Stimulated activated CD8-positive, alpha-beta memory T cell treated with anti-CD3 and anti-CD28 coated beads, Interleukin-15, amount 100 ng/mL, for 1 hour (primary cell): Measurements from ENCODE around the gene GALNTL6.

ENCODE experiments used
- DNase-seq: peaks from one replicate; pipeline ENCODE4 v3.0.0-alpha.2; 2020; ENCODE audit warnings: low read depth

GALNTL6 gene

DNA sequence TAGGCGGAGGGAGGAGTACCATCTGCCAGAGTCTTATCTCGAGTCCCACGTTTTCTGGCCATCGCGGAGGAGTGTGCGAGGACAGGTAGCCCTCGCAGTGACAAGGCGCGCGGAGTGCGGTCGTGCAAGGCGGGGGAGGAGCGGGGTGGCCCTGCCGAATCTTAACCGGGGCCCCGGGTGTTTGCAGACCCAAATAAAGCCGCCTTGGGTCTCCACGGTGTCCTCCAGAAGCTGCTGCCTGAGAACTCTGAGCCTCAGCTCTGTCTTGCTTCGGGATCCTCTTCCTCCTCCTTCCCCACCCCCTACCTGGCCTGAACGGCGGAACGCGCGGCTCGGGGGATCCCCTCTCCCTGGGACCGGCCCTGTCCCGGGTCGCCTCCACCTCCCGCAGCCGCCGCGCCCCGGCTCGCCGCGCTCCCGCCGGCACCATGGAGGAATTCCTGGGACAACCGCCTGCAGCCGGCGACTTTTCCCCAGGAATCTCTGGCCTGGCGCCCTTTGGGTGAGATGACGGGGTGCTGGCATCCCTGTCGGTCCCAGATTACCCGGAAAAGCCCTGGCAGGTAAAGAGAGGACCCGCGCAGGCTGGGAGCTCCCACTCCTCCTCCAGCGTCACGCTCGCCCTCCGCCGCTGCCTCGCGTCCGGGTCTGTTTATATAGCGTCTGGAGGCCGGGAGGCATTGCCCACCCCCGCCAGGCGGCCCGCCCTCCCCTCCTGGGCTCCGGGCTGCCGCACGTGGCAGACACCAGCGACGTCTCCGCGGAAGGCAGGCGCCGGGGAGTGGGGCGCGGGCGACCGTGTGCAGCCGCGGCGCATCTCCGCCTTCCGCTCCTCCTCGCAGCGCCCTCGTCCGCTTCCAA, at the start of gene GALNTL6:
Gene GALNTL6 (plus strand): TSS at position 740 of the 861 bp plus-strand sequence.
- no peak for DNase-seq

DNA sequence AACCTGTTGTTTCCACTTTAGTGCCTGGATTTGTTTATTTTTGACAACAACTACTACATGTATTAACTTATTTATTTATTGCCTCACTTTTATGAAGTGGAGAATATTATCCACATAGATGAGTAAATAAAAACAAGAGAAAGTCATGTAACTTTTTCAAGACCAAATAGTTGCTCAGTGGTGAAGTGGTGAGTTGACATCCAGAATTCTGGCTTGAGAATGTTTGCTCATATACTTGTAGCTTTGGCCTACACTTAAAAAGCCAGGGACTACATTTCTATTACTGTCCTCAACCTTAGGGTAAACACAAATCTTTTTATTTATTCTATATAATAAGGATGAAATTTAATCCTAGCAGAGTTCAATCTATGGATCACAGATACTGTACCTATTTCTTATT, 47.7 kb upstream of the GALNTL6 start:
- DNase-seq, result no peak

DNA sequence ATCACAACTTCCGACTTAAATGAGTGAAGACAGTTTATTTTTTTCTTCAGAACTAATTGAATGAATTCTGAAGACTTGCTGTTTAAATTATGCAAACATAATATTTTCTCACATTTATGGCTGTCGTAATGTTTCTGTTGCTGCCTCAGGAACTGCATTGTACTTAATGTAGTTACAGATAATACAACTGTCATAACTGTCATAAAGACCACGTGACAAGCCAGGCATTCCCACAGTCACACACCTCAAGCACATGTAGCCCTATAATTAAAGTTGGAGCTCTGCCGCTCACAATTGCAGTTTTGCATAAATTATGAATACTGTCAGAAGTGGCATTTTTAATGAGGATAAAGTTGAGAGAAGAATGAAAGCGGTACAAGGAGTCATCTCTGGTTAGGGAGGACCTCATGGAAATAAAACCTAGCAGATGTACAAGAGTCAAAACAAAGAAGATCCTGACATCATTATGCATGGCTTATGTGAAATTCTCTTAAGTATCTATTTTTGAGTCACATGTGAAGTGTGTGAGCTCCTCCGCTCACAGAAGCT, 38.5 kb upstream of the GALNTL6 start:
- DNase-seq, result no peak

DNA sequence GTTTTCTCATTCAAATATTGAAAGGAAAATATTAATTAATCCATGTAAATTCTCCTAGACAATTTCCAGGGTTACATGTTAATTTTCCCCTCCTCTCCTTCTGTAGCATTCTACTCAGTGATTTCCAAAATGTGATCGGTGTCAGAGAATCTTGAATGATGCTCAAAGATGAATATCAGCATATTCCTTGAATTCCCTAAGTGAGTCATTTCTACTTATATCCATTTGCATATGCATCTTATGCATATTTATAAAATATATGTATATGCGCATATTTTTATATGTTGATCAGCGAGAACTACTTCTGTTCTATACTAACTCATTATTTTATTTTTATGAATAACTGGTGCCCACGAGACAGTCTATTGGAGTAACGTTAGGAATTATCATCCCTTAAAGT, 33.9 kb upstream of the GALNTL6 start:
- DNase-seq, result no peak

DNA sequence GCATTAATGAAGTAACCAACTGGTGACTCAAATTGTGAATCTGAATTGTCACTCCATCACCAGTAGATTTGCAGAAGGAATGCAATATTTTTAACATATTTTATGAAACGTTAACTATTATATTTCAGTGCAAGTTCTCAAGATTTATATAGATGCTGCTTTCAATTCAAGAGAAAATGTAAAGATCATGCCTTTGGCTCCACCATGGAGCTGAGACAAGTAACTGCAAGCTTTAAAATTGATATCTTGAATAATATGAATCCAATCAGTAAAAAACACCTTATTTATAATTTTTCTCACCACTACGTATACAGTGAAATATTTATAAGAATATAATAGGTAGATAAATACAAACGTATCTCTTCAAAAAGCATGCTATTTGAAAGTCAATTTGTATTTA, 27.8 kb upstream of the GALNTL6 start:
- DNase-seq, result no peak

DNA sequence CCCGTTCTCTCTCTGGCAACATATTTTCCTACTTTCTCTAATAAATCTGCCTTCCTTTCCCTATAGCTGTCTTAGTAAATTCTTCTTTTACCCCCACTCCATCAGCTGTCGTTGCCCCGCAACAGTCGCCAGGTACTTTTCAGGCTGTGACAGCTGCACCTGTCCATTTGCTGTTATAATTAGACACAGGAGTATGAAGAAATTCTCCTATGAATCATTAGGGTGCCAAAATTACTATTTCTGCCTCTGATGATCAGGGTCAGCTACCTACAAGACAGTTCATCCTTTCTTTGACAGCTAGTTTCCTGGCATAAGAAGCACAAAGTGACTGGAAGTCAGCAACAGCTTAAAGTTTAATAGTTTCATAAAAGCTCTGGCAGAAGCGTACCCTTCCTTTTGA, 19.5 kb upstream of the GALNTL6 start:
- DNase-seq, result no peak

DNA sequence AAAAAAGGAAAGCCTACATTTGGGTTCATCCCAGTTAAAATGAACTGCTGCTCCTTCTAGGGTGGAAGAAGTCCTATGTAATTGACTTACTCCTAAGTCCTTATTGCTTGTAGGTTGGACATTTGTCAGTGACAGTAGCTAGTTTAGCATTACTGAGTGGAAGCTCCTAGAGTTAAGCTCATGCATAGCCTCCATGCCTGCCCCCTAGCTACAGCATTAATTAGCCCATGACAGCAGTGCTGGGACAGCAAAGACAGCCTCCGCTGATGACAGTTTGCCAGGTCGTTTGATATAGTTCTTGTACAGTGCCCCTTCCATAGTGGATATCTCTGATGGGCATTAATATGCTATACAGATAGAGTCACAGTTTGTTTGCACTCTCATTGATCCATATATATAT, 18.7 kb upstream of the GALNTL6 start:
- DNase-seq, result no peak

DNA sequence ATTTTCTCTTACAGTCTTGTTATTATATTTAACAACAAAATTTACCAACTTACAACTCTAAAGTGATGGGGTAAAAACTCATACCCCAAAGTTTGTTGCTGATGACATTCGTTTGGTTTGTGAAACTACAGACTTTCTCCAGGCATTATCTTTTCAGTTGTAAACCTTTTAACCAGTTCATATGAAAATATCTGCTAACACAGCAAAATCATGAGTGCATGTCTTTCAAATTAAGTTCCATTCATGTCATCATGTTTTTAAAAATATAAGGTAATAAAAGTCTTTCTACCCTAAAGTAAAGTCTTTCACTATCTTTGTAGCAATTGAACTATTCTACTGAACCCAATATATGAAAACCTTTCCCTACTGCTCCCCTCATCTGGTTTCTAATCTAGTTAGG, 3.4 kb upstream of the GALNTL6 start:
- DNase-seq, result no peak

DNA sequence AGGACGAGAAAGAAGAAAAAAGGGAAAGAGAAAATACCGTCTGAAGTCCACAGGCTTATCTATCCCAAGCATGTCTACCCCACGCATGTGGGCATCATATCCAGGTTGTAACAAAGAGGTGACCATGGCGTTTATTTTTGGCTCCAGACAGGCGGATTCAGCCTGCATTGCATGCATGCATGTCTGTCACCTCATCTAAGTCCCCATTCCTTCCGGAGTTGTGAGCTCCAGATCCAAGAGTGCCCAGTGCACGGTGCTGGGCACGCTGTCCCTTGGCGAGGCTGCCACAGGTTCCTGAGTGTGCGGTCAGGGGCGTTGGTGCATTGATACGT, 905 bp upstream of the GALNTL6 start:
- DNase-seq, result no peak

DNA sequence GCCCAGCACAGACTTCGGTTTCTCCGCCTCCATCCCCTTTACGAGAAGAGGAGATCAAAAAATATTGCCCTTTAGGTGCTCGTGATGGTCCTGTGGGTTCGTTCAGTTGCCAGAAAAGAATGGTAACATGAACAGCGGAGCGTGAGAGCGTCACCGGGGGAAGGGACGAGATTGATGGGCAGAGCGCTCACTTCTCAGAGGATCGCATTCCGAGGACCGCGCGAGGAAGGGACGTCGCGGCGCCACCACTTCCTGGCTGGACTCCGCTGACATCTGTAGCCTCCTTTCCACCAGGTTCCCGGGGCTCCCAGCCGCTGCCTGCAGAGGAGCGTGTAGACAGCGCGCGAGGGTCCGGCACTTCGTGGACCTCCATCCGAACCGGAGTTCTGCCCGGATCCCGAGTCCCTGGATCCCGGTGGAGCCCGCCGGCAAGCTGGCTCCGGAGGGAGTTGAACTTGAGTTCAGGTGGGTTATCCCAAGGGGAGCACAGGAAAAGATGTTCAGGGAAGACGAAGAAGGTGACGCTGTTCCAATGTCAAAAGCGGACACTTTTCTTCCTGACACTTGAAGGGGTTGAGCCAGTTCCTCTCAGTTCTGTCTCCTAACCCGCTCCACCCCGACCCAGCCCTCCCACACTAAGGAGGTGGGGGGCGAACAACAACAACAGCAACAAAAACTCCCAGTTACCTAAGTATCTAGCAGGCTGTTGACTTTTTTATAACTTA, 484 bp downstream of the GALNTL6 start:
- DNase-seq, result no peak

DNA sequence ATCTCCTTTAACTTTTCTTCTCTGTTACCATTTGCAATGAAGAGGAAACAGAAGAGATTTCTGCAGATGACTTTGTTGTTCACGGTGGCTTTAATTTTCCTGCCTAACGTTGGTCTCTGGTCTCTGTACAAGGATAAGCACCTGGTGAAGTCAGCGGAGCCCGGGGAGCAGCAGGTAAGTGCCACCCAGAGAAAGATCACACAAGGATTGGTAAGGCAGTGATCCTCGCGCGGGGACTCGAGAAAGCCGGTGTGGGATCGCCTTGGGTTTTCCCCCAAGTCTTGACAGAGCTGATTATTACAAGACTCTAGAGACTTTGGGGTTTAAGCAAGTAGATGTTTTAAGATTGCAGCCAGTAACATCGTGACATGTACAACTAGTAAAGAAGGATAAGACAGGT, 1.3 kb downstream of the GALNTL6 start:
- DNase-seq, result no peak

DNA sequence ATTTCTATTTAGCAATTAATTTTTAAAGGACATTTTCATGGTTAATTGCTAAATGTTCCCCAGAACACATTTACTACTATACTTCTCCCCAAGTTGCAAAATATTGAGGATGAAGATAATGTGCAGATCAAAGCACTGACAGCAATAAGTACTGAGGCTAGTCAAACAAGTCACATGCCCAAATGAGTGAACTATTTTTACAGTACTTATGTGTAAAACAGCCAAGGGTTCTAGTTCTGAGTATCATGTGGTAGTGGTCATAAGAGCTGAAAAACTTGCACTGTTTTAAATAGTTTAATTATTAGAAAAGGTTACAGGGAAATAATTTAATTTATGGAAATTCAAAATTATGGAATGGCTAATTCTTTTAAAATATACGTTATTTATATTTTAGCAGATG, 3.8 kb downstream of the GALNTL6 start:
- DNase-seq, result no peak

DNA sequence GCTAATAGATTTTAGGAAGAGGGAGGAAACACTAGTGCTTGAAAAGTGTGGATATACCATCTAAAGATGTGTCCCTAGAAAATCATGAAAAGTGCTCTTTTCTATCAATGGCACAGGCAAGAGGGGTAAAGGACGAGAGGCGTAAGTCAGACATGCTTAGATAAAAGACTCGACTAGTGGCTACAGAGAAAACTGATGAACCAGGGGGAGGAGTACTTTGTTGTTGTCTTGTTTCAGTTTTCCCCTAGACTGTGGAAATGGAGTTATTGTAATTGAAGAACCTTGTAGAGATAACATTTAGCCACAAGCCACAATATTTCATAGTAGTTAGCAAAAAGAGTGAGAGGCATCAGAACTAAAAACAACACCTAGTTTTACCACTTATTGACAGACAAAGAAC, 21.4 kb downstream of the GALNTL6 start:
- DNase-seq, result no peak

DNA sequence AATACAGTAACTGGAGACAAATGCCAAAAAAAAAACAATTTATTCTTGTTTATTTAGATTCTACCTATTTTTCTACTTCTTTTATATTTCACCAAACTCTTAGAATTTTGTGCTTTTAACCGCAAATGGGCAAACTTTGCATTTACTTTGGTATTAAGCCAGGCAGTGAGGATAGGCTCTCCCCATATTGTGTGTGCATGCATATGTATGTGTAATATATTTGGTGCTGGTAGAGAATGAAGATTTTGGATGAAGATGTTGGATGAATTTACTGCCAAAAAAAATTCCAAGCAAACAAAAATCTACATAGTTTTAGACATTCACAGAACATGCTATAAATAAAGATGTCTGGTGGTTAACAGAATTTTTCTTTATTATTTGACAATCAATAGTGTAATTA, 30.3 kb downstream of the GALNTL6 start:
- DNase-seq, result no peak

DNA sequence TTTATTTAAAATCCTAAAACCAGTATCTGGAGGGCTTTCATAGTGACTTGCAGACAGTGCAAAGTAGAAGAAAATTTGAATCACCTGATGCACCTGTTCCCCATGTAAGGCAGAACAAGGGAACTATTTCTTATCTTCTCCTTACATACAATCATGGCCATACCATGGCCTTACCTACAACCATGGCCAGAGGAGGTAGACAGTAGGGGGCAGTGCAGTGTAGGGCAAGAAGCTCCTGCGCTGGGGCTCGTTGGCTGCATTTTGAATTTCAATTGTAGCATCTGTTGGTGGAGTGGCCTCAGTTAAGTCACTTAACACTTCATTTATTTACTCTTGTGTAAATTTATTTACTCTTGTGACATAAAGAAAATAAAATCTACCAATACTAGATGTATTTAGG, 33.0 kb downstream of the GALNTL6 start:
- DNase-seq, result no peak

DNA sequence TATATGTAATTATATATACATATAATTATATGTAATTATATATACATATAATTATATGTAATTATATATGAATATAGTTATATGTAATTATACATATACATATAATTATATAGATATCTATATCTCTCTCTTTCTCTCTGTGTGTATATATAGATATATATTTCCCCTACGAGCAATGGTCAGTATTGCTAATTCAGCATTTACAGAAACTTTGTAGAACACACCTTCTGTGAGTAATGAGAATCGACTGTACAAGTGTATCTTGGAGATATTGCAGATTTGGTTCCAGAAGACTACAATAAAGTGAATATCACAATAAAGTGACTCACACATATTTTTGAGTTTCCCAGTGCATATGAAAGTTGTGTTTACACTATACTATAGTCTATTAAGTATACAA, 33.7 kb downstream of the GALNTL6 start:
- DNase-seq, result no peak

DNA sequence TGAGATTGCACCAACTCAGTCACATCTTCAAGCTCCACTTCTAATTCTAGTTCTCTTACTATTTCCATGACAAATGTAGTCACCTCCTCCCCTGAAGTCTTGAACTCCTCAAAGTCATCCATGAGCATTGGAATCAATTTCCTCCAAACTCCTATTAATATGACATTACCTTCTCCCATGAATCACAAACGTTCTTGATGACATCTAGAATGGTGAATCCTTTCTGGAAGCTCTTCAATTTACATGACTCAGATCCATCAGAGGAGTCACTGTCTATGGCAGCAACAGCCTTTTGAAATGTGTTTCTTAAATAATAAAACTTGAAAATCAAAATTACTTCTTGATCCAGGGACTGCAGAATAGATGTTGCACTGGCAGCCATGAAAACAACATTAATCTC, 34.5 kb downstream of the GALNTL6 start:
- no peak for DNase-seq

DNA sequence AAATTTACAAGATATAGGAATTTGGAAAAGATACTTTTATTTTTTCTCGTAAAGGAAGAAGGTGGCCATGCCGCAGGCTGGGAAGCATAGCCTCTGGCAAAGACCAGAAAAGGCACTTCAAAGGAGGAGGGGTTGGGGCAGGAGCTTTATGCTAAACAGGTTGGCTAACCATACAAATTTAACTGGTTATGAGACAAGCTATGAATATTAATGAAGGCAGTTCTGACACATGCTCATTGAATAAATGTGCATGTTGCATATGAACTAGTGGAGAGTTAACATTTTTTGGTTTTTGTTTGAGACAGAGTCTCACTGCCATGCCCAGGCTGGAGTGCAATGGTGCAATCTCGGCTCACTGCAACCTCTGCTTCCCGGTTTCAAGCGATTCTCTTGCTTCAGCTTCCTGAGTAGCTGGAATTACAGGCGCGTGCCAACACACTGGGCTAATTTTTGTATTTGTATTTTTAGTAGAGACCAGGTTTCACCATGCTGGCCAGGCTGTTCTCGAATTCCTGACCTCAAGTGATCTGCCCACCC, 36.5 kb downstream of the GALNTL6 start:
- no peak for DNase-seq

DNA sequence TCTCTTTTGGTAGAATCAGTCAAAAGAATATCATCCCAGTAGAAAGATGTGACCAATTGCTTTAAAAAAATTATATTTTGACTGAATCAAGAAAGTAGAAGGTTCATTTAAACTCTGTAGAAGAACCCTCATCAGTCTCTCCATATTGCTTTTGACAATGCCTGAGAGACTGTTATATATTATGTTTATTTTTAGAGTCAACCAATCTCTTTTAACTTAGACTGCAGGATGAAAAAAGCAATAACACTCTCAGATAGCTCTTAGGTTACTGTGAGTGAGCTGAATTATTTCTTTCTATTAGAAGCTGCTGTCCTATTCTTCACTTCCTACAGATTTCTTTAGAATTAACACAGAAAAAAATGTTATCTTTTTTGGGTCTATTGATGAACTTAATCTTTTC, 38.1 kb downstream of the GALNTL6 start:
- no peak for DNase-seq

DNA sequence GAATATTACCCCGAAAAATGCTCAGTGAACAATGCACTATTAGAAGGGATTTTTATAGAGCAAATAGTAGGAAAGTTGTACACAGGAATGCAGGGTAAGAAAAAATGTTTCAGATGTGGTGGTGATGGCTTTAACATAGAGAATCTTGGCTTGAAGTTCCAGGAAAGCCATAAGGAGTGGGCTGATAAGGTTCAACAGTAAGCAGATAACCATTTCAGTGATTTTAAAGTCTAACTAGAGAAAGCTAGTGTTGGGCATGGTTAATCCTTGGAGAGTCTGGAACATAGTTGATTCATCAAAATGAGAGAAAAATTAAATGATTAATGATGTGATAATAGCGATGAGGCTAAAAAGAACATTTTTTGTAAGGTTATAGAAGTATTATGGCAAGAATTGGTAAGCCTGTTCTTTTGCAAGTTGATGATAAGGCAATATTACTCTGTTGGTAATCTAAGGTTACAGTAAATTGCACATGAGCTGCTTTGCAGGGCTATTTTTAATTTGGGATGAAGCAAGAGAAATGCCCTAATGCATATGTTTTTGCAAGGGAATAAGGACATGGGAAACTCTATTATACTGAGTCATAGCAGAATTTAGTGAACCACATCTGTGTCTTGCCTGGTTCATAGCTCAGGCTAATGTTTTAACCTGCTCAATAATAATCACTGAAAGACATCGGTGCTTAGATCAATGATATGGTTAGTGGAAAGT, 44.3 kb downstream of the GALNTL6 start:
- no peak for DNase-seq

DNA sequence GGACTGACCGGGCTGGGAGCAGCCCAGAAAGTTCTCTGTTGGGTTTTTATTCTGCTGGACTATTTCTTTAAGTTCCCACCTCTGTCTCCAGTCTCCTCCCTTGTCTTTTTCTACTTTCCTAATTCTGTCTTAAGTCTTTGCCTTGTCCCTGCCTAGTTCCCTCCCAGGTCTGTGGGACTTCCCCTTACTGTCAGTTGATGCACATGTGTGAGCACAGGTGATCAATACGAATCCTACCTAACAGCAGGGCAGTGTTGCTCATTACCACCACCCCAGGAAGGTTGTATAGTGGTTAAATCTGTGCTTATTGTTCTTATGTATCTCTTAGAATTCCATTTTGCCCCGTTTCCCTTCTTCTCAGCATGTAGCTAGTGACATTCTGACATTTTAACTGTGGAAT, 62.1 kb downstream of the GALNTL6 start:
- no peak for DNase-seq

DNA sequence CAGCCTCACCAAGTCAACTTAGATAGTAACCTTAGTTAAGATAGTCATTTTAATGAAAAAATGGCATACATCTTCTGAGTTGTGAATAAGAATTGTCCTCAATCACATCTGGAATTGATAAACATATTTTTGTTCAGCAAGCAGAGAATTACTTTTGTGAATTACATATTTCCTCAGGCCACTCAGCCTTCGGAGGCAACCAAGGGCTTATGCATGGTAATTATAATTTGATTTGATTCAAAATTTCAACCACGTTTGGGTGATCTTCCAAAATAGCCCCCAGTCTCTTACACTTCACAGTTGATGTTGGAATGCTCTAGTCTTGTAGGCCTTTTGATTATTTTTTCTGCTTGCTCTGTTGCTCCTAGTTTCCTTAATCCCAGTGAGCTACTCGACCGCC, 63.4 kb downstream of the GALNTL6 start:
- no peak for DNase-seq

DNA sequence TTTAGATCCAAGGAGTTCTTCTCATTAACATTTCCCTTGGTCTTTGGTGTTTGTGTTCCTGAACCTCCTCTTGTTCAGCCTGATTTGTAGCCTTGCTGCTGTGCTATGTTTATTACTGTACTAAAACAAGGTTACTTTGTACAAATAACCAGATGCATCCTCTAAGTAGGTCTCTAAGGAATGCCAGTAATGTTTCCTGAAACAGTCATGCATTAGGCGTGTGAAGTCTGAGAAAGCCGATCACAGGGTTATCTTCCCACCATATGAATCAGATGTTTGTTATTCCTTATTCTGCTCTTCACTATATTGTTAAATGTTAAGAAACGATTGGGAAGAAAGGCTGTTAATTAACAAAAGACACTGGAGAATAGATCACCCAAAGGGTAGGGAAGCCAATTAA, 66.9 kb downstream of the GALNTL6 start:
- no peak for DNase-seq
